22Rv1 (cell line): ENCODE results near the gene YBX3.

ENCODE experiments used
- CTCF ChIP-seq: fragments of 450-650 bp; IDR thresholded peaks from 2 replicates; pipeline ENCODE4 v1.5.1; 2017; ENCODE audit warnings: mild to moderate bottlenecking
- ZFX ChIP-seq: fragments of 450-650 bp; IDR thresholded peaks from 2 replicates; pipeline ENCODE4 v1.6.1; 2017; ENCODE audit warnings: antibody characterized with exemption, borderline replicate concordance

DNA sequence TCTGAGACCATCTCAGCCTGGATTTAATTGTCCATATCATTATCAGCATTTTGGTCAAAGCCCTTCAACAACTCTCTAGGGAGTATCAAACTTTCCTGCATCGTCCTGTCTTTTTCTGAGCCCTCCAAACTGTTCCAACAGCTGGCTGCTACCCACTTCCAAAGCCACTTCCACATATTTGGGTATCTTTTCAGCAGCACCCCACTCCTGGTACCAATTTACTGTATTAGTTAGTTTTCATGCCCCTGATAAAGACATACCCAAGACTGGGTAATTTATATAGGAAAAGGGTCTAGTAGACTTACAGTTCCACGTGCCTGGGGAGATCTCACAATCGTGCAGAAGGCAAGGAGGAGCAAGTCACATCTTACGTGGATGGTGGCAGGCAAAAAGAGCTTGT, 33.1 kb upstream of the YBX3 start:
- TF ChIP-seq CTCF = no peak
- no peak for TF ChIP-seq ZFX
